Prostate gland (tissue), 2 donors: ENCODE measurements around the gene ZNF587.

Source experiments
- POLR2AphosphoS5 ChIP-seq: sonication (generic); formaldehyde crosslinking; IDR thresholded peaks from one replicate; pipeline ENCODE4 v1.6.1; 2017; ENCODE audit warnings: antibody characterized with exemption
- TF ChIP-seq, protein P1 (sequence below), 4 experiments: fragments of 200-600 bp in 2 of 4; fragments of 450-650 bp in 2 of 4; sonication (generic) in 2 of 4; IDR thresholded peaks; 1 replicate in 3 of 4; 2 replicates in 1 of 4; pipeline ENCODE4 v1.5.1; 2016 to 2019; ENCODE audit warnings: antibody characterized with exemption in 4 of 4, mild to moderate bottlenecking in 2 of 4, moderate library complexity in 2 of 4

DNA sequence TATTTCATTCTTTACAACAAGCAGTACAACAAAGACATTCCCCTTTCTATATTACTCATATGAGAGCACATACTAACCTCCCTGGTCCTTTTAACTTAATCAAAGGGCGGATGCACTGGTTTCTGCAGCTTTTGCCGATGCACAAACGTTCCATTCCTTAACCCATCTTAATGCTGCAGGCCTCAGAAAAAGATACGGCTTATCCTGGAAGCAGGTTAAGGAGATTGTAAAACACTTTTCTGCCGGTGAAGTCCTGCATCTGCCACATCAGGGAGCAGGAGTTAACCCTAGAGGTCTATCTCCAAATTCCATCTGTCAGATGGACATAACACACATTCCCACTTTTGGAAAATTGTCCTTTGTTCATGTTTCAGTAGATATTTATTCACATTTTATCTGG lies 50.7 kb downstream of the ZNF587 start:
- TF ChIP-seq, protein P1, sequence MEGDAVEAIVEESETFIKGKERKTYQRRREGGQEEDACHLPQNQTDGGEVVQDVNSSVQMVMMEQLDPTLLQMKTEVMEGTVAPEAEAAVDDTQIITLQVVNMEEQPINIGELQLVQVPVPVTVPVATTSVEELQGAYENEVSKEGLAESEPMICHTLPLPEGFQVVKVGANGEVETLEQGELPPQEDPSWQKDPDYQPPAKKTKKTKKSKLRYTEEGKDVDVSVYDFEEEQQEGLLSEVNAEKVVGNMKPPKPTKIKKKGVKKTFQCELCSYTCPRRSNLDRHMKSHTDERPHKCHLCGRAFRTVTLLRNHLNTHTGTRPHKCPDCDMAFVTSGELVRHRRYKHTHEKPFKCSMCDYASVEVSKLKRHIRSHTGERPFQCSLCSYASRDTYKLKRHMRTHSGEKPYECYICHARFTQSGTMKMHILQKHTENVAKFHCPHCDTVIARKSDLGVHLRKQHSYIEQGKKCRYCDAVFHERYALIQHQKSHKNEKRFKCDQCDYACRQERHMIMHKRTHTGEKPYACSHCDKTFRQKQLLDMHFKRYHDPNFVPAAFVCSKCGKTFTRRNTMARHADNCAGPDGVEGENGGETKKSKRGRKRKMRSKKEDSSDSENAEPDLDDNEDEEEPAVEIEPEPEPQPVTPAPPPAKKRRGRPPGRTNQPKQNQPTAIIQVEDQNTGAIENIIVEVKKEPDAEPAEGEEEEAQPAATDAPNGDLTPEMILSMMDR (IDR thresholded peaks at IDR 0.05), result no peak
- no peak for TF ChIP-seq POLR2AphosphoS5
